ENCODE measurements around the gene CABCOCO1.

DNA sequence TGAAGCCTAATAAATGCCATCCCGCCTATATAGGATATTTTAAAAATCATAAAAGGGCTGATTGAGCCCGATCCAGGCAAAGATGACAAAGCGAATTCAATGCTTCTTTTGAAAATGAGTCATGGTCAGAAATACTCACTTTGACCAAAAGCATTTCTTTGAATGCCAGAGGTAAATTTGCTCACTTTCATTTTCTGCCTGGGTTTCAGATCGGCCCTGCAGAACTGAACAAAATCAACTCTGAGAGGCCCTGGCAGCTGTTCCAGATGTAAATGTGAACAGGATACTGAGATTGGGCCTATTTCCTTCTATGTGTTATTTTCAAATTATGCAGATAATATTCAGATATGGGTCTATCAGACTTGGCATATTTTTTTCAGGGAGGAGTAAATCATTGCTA is 124.0 kb downstream of the CABCOCO1 start:
- TF ChIP-seq, protein P1, sequence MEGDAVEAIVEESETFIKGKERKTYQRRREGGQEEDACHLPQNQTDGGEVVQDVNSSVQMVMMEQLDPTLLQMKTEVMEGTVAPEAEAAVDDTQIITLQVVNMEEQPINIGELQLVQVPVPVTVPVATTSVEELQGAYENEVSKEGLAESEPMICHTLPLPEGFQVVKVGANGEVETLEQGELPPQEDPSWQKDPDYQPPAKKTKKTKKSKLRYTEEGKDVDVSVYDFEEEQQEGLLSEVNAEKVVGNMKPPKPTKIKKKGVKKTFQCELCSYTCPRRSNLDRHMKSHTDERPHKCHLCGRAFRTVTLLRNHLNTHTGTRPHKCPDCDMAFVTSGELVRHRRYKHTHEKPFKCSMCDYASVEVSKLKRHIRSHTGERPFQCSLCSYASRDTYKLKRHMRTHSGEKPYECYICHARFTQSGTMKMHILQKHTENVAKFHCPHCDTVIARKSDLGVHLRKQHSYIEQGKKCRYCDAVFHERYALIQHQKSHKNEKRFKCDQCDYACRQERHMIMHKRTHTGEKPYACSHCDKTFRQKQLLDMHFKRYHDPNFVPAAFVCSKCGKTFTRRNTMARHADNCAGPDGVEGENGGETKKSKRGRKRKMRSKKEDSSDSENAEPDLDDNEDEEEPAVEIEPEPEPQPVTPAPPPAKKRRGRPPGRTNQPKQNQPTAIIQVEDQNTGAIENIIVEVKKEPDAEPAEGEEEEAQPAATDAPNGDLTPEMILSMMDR (IDR thresholded peaks at IDR 0.05; ENCODE audit: borderline replicate concordance, extremely low read depth, low read length, poor library complexity, severe bottlenecking), result no peak
- no peak for TF ChIP-seq EZH2 (IDR thresholded peaks at IDR 0.05; ENCODE audit: borderline replicate concordance, low read depth, low read length, severe bottlenecking)

Measured in DND-41 (cell line).